H4 (cell line): Measurements from ENCODE around the gene IZUMO1R. TPM values are rescaled to one million over a fixed set of nuclear protein-coding genes. Genes with fewer than 3 reads are reported as not detected.
A peak's percentile ranks its signal among the peaks of the same experiment; 100 is the strongest.
"Not testable (repeated sequence)": the region's sequence is repeated elsewhere in the genome, so short reads cannot be mapped to it uniquely, and the experiment has no call there.

ENCODE experiments used
- DNase-seq: peaks from one replicate; pipeline ENCODE4 v3.0.0-alpha.2; 2015; ENCODE audit warnings: low spot score
- total RNA-seq: library from RNA; depleted of rRNA; stranded (reverse); fragments of >200 nt; shearing (Covaris generic); gene quantifications from 2 replicates; pipeline ENCODE4 v1.2.3, GENCODE V29; 2014; rRNA removed

Gene IZUMO1R
- total RNA-seq, 1 experiment from 2014 or later = not detected

GRCh38 chr11:94326947-94327346 is 22.6 kb downstream of the IZUMO1R start:
- DNase-seq = no peak

- DNase-seq = no peak
Observed at GRCh38 chr11:94328587-94329080, 24.3 kb downstream of the IZUMO1R start.

DNA sequence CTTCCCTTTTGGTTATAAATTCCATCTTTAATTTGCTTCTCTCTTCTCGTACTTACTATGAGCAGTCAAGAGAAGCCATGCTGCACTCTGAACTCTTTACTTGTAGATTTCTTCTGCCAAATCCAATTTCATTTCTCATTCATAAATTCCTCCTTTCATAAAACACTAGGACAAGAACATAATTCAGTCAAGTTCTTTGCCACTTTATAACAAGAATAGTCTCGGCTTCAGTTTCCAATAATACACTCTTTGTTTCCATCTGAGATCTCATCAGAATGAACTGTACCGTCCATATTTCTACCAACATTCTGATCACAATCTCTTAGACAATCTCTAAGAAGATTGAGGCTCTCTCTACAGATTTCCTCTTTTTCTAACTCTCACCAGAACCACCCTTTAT is 25.1 kb downstream of the IZUMO1R start:
- no peak for DNase-seq

DNA sequence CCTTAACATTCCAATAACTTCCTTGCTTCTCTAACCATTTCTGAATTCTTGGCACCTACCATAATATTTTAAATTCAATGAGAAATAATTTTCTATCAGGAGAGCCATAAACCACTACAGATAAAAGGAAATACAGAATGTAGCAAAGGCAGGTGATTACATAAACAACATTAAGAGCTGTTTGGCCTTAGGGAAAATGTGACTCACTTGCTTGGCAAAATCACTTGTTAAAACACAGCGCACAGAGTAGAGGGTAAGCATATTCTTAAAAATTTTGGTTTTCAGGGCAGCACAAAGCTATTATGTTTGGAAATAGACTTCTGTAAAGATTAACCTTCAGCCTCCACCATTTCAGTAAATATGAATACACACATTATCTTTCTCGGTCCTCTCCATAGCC is 26.4 kb downstream of the IZUMO1R start:
- peak; percentile 9 for DNase-seq

DNA sequence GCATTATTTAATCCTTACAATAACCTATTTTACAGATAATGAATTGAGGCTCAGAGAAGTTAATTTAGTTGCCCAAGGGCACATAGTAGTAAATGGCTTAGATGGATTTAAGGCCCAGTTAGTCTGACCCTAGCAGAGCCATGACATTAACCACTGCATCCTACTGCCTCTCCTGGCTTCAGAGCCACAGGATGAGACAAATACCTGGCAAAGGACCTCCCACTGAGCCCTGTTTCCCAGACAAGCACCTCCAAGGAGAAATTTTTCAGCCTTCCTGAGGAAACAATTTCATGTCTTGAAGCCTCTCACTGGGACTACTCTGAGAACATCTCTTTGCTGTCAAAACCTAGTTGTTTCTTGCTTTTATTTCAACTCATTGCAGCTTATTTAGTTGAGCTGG is 28.4 kb downstream of the IZUMO1R start:
- no peak for DNase-seq

DNA sequence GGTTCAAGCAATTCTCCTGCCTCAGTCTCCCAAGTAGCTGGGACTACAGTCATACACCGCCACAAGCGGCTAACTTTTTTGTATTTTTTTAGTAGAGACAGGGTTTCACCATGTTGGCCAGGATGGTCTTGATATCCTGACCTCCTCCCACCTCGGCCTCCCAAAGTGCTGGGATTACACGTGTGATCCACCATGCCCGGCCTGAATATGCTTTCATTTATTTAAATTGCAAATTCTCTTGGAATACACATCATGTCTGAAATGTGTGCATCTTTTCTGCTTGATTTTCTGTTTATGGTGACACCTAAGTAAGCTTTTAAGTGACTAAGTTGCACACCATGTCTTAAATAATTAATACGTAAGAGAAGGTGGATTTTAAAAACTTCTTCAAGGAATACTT is 31.7 kb downstream of the IZUMO1R start:
- no peak for DNase-seq

- DNase-seq = no peak
Observed at GRCh38 chr11:94338651-94339050, 34.3 kb downstream of the IZUMO1R start.

GRCh38 chr11:94342250-94342649 is 37.9 kb downstream of the IZUMO1R start:
- DNase-seq = no peak

- no peak for DNase-seq
Observed at GRCh38 chr11:94343495-94343894, 39.1 kb downstream of the IZUMO1R start.

DNA sequence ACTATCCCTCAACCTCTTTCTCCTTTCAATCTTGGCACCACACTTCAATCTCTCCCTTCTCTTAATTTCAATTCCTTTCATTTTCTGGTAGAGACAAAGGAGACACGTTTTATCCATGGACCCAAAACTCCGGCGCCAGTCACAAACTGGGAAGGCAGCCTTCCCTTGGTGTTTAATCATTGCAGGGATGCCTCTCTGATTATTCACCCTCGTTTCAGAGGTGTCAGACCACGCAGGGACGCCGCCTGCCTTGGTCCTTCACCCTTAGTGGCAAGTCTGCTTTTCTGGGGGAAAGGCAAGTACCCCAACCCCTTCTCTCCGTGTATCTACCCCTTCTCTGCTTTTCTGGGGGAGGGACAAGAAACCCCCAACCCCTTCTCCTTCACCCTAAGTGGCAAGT is 41.9 kb downstream of the IZUMO1R start:
- DNase-seq = not testable (repeated sequence)

GRCh38 chr11:94350850-94351563 is 46.6 kb downstream of the IZUMO1R start:
- DNase-seq = not testable (repeated sequence)

Other genes starting within 250 kb of the IZUMO1R start
- gene PANX1, start 175.7 kb upstream of the IZUMO1R start, total RNA-seq = 40.9 and 41.5 TPM in 2 replicates
- gene GPR83, start 96.8 kb downstream of the IZUMO1R start, total RNA-seq = 0.06 TPM in 1 of 2 replicates, not detected in the other
- 22.9 and 30.9 TPM in 2 replicates for gene MRE11, start 189.3 kb downstream of the IZUMO1R start, total RNA-seq
- gene ANKRD49, start 189.4 kb downstream of the IZUMO1R start, total RNA-seq = 7.9 and 13.3 TPM in 2 replicates
- gene C11orf97, start 207.9 kb downstream of the IZUMO1R start, total RNA-seq = not detected in 2 replicates
- not detected in 2 replicates for gene FUT4, start 239.3 kb downstream of the IZUMO1R start, total RNA-seq